Measurements from ENCODE around the gene ZNF778.
"Not testable (repeated sequence)": the region's sequence is repeated elsewhere in the genome, so short reads cannot be mapped to it uniquely, and the experiment has no call there.

Gene ZNF778

GRCh38 chr16:89187770-89188392 lies 29.6 kb upstream of the ZNF778 start:
- DNase-seq (ENCODE audit: low spot score) = no peak

GRCh38 chr16:89188471-89189357 lies 28.8 kb upstream of the ZNF778 start:
- in situ Hi-C loops (cut with MboI; ENCODE audit: low pct_unique_long_range_greater_than_20kb, low sequenced_read_pairs, unreplicated experiment); DNase-seq (ENCODE audit: low spot score): not testable (repeated sequence)

More at GRCh38 chr16:89187770-89188392, 29.6 kb upstream of the ZNF778 start:
- no peak for TF ChIP-seq CTCF (IDR thresholded peaks at IDR 0.05; ENCODE audit: extremely low read depth, insufficient read depth, missing control alignments)
- in situ Hi-C loops (cut with MboI; ENCODE audit: low pct_unique_long_range_greater_than_20kb, low sequenced_read_pairs, unreplicated experiment) = no loop called here

- DNase-seq (ENCODE audit: low spot score) = no peak
Observed at GRCh38 chr16:89189358-89190025, 28.0 kb upstream of the ZNF778 start.

GRCh38 chr16:89190150-89190958 lies 27.1 kb upstream of the ZNF778 start:
- in situ Hi-C loops (cut with MboI; ENCODE audit: low pct_unique_long_range_greater_than_20kb, low sequenced_read_pairs, unreplicated experiment) = no loop called here
- no peak for DNase-seq (ENCODE audit: low spot score)
- no peak for TF ChIP-seq CTCF (IDR thresholded peaks at IDR 0.05; ENCODE audit: extremely low read depth, insufficient read depth, missing control alignments)

More at GRCh38 chr16:89189358-89190025, 28.0 kb upstream of the ZNF778 start:
- in situ Hi-C loops (cut with MboI; ENCODE audit: low pct_unique_long_range_greater_than_20kb, low sequenced_read_pairs, unreplicated experiment) = no loop called here
- TF ChIP-seq CTCF (IDR thresholded peaks at IDR 0.05; ENCODE audit: extremely low read depth, insufficient read depth, missing control alignments) = no peak

GRCh38 chr16:89191033-89191900 lies 26.2 kb upstream of the ZNF778 start:
- DNase-seq (ENCODE audit: low spot score) = no peak
- in situ Hi-C loops (cut with MboI; ENCODE audit: low pct_unique_long_range_greater_than_20kb, low sequenced_read_pairs, unreplicated experiment) = no loop called here
- no peak for TF ChIP-seq CTCF (IDR thresholded peaks at IDR 0.05; ENCODE audit: extremely low read depth, insufficient read depth, missing control alignments)

- in situ Hi-C loops (cut with MboI; ENCODE audit: low pct_unique_long_range_greater_than_20kb, low sequenced_read_pairs, unreplicated experiment) = no loop called here
- TF ChIP-seq CTCF (IDR thresholded peaks at IDR 0.05; ENCODE audit: extremely low read depth, insufficient read depth, missing control alignments) = no peak
- no peak for DNase-seq (ENCODE audit: low spot score)
Observed at GRCh38 chr16:89191901-89192185, 25.7 kb upstream of the ZNF778 start.

GRCh38 chr16:89192186-89192955 lies 25.1 kb upstream of the ZNF778 start:
- DNase-seq (ENCODE audit: low spot score) = peak; percentile 86
- in situ Hi-C loops (cut with MboI; ENCODE audit: low pct_unique_long_range_greater_than_20kb, low sequenced_read_pairs, unreplicated experiment) = not testable (repeated sequence)

Data from GM13977 (cell line).